Stimulated activated CD8-positive, alpha-beta memory T cell treated with anti-CD3 and anti-CD28 coated beads, Interleukin-12 subunit alpha, Interleukin-12 subunit beta, amount 100 ng/mL, for 4 hours (primary cell): ENCODE data around the gene MIPOL1.

Source experiments
- DNase-seq: peaks from one replicate; pipeline ENCODE4 v3.0.0-alpha.2; 2020; ENCODE audit warnings: low read depth

The MIPOL1 gene

GRCh38 chr14:37399517-37399916, 201.8 kb downstream of the MIPOL1 start:
- DNase-seq = no peak

- DNase-seq = no peak
Measured at GRCh38 chr14:37401093-37401492, 203.4 kb downstream of the MIPOL1 start.

- DNase-seq = no peak
Measured at GRCh38 chr14:37403626-37404025, 205.9 kb downstream of the MIPOL1 start.

- DNase-seq = no peak
Measured at GRCh38 chr14:37406095-37406494, 208.4 kb downstream of the MIPOL1 start.

- no peak for DNase-seq
Measured at GRCh38 chr14:37411079-37411735, 213.5 kb downstream of the MIPOL1 start.

GRCh38 chr14:37413050-37413449, 215.3 kb downstream of the MIPOL1 start:
- no peak for DNase-seq

GRCh38 chr14:37413504-37414003, 215.8 kb downstream of the MIPOL1 start:
- DNase-seq = no peak

- DNase-seq = no peak
Measured at GRCh38 chr14:37416264-37416663, 218.5 kb downstream of the MIPOL1 start.

- DNase-seq = no peak
Measured at GRCh38 chr14:37417151-37417550, 219.4 kb downstream of the MIPOL1 start.

GRCh38 chr14:37417833-37418232, 220.1 kb downstream of the MIPOL1 start:
- DNase-seq = no peak

- no peak for DNase-seq
Measured at GRCh38 chr14:37420622-37421021, 222.9 kb downstream of the MIPOL1 start.

- DNase-seq = no peak
Measured at GRCh38 chr14:37422319-37422718, 224.6 kb downstream of the MIPOL1 start.

GRCh38 chr14:37422748-37423147, 225.0 kb downstream of the MIPOL1 start:
- no peak for DNase-seq

- no peak for DNase-seq
Measured at GRCh38 chr14:37428954-37429353, 231.2 kb downstream of the MIPOL1 start.

GRCh38 chr14:37429618-37430017, 231.9 kb downstream of the MIPOL1 start:
- DNase-seq = no peak

- DNase-seq = no peak
Measured at GRCh38 chr14:37434867-37435266, 237.1 kb downstream of the MIPOL1 start.

- no peak for DNase-seq
Measured at GRCh38 chr14:37436519-37436918, 238.8 kb downstream of the MIPOL1 start.

- DNase-seq = no peak
Measured at GRCh38 chr14:37437490-37437889, 239.8 kb downstream of the MIPOL1 start.

- no peak for DNase-seq
Measured at GRCh38 chr14:37438444-37438843, 240.7 kb downstream of the MIPOL1 start.

- DNase-seq = no peak
Measured at GRCh38 chr14:37443461-37443860, 245.7 kb downstream of the MIPOL1 start.

- no peak for DNase-seq
Measured at GRCh38 chr14:37447883-37448391, 250.2 kb downstream of the MIPOL1 start.

- no peak for DNase-seq
Measured at GRCh38 chr14:37452323-37452722, 254.6 kb downstream of the MIPOL1 start.

- DNase-seq = no peak
Measured at GRCh38 chr14:37453985-37454384, 256.2 kb downstream of the MIPOL1 start.

GRCh38 chr14:37457334-37457733, 259.6 kb downstream of the MIPOL1 start:
- no peak for DNase-seq
